GM21526 (cell line): ENCODE data around the gene CSDE1.

ENCODE experiments used
- ATAC-seq: cut with Tn5 transposase; IDR thresholded peaks from one replicate; pipeline ENCODE4 v1.9.1; 2021; ENCODE audit warnings: moderate library complexity; ENCODE audit not compliant: unreplicated experiment, low FRiP score

CSDE1 gene

DNA sequence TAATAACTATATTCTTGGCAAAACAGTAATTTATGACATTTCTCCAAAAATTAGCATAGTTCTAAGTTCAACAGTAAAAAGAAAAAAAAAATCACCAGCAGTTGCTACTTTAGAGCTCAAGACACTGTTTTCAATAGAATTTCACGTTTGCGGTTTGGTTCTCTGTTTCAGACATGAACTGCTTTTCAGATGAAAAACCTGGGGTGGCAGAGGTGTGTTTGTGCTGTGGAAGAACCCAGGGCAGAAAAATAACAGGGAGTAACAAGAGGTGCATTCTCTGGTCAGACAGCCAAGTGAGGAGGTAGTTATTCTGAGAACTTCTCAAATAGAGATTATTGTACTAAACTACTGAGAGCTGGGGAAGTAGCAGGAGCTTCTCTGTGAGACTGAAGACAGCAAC lies 50.2 kb downstream of the CSDE1 start:
- ATAC-seq: no peak

DNA sequence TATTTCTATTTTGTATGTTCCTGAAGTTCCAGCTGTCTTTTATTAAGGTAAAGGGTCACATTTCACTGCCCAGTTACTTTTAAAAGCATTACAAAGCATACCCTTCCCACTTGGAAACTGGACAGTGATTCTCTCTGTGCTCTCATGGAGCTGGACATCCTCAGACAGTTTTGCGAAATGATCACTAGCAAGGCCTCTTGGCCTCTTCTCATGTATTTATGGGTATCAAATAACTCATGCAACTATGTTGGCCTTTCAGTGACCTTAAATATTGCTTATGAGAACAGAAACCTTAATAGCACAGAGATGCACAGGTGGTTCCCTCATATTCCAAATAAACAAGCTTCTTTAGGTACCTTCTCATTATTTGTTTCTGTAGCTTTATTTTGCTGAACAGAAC lies 54.5 kb downstream of the CSDE1 start:
- no peak for ATAC-seq

DNA sequence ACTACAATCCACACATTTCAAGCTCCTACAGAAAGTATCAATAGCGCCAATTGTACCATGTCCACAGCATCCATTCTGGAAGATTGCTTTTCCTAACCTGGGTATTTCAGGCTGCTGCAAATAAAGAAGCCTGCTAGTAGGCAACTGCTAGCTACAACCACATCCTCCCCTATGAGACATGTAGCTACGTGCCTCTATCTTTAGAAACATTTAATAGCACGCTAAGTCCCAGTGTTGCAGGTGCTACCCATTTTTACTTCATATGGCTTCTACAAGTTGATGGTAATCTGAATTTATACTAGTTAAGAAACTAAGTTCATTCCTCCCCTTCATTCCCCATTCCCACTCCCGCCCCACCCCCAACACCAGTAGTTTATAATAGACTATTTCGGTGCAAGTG lies 55.0 kb downstream of the CSDE1 start:
- ATAC-seq: no peak

DNA sequence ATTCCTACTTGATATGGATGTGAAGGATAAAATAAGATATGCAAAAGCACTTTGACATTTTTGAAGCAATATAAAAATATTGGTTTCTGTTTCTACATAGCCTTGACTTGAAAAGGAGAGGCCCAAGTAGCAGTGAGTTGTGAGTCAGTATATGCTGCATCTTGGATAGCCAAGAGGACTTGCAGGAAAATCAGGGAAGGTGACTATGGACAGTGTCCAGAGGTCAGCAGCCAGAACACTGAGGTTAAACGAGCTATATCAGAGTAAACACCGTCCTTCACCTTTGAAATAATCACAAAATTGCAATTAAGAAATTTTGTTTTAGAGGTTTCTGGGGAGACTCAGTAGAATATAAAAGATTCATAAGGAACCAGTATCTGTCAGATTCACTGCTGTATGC lies 55.9 kb downstream of the CSDE1 start:
- ATAC-seq: no peak

DNA sequence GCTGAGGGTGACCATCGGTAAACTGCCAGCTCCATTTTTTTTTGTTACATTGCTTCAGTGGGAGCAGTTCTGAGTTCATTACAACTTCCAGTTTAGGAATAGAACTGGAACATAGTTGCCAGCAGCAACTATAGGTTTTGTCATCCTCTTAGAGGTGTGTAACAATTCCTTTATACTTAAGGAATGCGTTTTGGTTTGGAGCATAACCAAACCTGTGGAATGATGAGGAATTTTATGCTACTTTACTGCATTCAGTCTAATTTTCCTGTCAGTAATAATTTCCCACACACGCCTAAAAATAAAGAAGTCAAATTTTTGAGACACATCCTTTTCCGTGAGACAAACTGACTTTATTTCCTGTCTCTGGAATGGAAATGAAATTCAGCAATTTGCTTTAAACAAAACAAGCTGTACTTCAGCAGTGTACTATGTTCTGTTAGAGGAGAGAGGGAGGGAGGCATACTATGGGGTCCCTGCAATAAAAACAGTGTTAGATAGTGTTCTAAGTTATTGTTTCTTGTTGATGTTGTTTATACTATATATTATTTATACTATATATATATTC lies 57.7 kb downstream of the CSDE1 start:
- no peak for ATAC-seq

DNA sequence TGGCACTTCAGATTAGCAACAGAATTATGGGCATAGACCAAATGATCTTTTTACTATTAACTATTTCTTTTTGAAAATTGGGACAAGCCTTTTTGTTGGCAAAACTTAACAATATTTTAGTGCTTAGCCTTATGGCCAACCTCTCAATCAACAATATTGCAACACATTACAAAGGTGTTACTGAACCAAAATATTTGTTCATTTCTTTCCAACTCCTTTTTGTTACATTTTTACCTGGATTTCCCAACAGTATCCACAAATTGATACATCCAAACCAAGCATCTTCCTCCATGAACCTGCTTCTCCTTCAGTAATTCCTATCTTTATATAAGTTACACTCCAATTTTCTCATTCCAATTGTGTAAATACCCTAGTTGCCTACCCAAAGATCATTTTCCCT lies 61.0 kb downstream of the CSDE1 start:
- ATAC-seq: no peak

DNA sequence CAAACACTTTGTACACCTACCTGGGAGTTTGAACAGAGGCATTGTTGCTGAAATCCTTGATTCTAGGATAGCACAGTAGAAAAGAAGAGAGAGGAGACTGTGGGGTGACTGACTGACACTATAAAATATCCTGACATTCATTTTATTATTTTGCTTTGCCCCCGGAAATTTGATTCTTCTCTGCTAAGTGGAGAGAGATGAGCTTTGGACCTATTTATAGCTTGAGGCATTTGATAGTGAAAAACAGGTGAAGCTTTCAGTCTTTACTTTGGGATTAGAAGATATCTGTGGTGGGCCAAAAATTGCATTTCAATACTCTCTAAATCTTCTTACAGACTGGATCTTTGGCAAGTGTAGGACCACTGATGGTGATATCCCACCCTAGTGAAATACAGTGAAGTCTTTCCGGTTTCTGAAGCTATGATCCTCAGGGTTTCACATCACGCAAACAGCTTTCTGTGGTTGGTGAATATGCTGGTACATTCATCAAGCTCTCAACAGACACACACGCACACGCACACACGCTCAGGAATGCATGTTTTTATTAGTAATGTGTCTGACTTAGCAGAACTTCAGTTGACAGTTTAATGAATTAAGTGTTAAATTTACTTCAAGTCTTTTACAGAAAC lies 62.2 kb downstream of the CSDE1 start, which contains the start of gene AMPD1:
Gene AMPD1, minus strand, starts transcription at position 117 of the 629 bp plus-strand sequence. Its CDS starts 75 bp downstream, at position 42.
- no peak for ATAC-seq

DNA sequence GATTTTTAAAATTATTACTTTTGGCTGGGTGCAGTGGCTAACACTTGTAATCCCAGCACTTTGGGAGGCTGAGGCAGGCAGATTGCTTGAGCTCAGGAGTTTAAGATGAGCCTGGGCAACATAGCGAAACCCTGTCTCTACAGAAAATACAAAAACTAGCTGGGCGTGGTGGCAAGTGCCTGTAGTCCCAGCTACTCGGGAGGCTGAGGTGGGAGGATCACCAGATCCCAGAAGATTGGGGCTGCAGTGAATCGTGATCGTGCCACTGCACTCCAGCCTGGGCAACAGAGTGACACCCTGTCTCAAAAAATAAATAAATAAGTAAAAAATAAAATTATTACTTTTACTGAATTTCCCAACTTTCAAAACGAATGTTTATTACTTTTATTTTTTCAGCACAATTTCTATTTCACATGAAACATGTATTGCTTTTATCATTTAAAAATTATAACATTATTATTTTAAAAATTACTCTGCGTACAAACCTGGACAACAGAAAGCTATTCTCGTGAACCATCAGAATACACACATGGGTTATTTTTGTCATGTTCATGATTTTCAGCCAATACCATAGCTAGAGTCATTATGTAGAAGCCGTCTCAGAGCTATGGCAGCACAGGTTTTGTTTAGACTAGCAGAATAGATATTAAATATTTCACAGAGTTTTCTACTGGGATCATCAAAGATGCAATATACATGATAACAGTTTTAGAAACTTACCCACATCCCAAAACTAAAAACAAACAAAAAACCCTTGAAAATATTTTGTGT lies 63.1 kb downstream of the CSDE1 start:
- no peak for ATAC-seq

DNA sequence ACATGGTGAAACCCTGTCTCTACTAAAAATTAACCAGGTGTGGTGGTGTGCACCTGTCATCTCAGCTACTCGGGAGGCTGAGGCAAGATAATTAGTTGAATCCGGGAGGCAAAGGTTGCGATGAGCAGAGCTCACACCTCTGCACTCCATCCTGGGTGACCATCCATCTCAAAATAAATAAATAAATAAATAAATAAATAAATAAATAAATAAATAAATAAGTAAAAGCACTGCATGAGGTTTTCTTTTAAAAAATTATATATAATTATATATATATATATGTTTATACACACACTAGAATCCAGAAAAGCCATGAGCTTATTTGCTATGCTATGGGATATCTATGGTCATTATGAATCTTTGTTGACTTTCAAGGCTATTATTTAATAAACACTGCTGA lies 64.8 kb downstream of the CSDE1 start:
- no peak for ATAC-seq

DNA sequence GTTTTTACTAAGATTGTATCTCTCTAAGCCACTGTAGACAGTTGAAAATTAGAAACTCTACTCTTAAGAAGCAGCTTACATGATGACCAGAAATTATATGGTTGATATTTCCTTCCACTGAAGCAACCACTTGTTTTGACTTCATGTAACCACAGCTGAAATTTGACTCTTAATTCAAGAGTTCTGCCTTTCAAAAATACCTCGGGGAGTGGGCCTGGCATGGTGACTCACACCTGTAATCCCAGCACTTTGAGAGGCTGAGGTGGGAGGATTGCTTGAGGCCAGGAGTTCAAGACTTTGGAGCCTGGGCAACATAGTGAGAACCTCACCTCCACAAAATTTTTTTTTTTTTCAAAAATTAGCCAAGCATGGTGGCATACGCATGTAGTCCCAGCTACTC lies 66.7 kb downstream of the CSDE1 start:
- ATAC-seq: no peak

DNA sequence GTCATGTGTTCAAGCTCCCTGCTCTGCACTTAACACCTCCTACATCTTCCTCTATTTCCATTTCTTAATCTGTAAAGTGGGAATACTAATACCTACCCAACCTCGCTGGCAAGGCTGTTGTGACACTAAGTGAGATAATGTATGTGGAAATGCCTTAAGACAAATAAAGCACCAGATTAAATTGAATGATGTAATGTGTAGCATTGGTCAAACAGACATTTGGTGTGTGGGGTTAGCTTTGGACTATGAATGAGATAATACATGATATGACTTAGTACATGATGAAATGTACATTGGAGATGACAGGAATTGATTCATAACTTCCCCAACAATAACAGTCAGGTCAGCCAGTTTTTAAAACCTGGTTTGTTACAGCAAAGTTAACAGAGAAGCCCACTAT lies 67.6 kb downstream of the CSDE1 start:
- ATAC-seq: no peak

DNA sequence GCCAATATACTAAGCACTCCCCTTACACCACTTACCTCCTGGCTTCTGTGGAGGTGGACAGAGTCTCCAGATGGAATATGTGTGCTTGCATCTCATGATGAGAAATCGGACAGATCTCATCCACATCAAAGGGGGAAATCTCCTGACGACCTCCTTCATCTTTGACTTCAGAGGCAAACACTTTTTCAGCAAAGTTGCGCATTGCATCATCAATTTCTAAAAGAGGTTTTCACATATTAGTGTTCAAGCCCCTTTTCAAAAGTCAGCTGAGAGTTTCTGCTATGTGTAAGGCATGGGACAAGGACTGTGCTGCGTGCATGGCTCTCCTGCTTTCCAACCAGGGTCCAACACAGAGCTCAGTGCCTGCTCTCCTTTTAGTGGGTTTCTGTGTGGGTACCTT lies 69.3 kb downstream of the CSDE1 start:
- no peak for ATAC-seq

DNA sequence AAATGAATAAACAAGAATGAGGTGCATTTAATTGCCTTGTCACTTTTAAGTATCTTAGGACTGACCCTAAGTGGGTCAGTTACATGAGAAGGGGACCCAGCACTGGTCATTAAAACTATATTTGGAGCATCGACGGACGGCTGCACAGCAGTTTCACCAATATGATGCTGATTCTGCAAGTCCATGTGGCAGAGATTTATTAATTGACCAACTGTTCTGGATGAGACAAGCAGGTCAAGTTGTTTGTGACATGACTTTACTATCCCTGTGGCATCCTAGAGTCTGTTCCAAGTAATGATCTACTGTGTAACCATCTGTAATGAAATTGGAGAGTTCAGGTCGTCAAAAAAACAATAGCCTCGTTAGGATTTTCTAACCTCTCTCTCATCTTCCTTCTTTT lies 71.9 kb downstream of the CSDE1 start:
- no peak for ATAC-seq

DNA sequence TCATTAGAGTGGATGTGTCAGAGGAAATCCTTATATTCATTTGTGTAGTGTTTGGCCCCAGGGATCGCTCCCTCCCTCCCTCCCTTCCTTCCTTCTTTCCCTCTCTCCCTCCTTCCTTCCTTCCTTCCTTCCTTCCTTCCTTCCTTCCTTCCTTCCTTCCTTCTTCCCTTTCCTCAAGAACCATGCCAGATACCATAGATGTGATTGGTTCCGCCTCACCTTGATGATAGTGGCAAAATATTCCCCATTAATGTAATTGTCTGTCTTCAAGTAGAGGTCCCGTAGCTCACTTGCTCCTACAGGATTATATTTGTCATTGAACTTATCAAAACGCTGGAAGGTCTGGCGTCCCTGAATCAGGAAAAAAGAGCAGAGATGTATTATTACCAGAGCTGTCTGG lies 80.1 kb downstream of the CSDE1 start:
- ATAC-seq: no peak

DNA sequence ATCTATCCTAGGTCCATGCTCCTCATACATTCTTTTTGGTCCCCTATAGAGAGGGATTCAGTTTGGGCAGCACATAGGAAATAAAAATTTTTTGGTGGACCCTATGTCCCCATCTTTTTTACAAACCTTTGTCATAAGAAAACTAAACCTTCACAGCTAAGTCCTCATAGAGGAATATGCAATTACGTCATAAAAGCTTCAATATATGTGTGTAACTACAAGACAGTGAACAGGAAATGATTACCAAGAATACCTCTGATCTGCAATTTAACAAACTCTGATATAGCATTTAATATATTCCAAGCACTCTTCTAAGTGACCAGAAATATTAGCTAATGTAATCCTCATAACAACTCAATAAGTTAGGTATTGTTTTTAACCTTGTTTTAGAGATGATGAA lies 81.7 kb downstream of the CSDE1 start:
- no peak for ATAC-seq

DNA sequence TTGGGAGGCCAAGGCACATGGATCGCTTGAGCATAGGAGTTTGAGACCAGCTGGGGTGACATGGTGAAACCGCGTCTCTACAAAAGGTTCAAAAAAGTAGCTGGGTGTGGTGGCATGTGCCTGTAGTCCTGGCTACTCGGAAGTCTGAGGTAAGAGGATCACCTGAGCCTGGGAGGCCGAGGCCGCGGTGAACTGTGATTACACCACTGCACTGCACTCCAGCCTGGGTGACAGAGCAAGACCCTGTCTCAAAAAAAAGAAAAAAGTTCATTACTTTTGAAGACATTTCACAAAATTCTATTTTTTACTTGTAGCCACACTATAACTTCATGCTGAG lies 85.9 kb downstream of the CSDE1 start:
- ATAC-seq: no peak

DNA sequence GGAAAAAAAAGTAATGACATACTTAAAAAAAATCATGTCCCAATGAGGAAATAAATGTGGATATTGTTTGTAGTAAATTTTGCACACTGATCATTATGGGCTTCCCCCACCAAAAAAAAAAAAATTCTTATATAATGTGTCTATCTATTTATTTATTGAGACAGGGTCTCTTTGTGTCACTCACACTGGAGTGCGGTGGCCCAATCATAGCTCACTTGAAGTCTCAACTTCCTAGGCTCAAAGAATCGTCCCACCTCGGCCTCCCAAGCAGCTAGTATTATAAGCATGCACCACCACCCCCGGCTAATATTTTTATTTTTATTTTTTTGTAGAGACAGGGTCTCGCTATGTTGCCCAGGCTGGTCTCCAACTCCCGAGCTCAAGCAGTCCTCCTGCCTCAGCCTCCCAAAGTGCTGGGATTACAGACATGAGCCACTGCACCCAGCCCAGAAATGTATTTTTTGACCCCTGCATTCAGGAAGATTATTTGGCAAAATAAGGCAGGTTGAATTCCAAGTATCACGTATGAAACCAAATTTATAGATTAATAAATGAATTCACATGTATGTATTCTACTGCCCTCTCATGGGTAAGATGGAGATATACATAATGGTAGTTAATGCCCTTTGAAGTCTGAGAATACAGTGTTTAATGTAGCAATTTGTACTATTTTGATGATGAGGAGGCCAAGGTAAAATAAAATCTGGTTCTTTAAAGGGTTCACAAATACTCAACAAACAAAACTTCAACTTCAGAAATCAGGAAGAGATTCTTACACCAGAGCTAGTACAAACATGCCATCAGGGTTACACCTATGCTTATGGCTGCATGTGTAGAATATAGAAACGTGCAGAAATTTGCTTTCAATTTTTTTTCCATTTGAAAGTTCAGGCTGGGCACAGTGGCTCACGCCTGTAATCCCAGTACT lies 86.5 kb downstream of the CSDE1 start:
- ATAC-seq: no peak

DNA sequence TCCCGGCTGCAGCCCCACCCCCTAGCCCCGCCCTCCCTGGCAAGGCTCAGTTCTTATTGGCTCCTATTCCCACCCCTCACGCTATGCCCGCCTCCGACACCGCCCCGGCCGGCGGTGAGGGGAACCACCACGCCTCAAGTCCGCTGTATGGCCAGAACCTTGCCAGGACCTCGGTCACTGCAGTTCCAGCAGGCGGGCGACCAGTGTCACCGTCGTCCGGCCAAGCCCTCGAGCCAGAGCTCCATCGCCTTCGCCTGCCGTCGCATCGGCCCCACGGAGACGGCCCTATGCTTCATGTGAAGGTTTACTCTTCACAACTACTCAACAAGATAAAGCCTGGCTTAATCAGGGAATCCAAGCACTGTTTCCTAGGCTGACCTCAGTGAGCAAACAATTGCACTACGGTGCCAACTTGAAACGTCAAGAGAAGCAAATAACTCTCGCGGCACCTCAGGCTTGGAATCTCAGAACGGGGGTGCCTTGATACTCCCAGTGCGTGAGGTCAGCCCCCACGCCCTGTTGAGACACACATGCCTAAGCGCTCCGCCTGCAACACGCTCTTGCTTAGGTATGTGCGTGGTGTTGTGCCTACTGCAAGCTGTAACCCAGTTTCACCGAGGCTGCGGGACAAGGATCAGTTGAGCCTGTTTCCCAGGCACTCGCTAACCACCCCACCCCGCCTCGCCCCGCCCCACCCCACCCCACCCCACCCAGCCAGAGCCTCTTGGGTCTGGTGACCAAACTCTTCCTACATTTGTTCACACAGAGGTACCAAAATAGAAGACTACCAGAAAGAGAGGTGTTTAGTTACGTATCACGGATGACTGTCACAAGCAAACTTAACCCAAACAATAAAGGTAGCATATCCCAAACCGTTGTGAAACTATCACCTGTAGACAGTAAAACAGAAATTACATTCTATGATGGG lies 87.4 kb downstream of the CSDE1 start:
- ATAC-seq: peak; percentile 97

DNA sequence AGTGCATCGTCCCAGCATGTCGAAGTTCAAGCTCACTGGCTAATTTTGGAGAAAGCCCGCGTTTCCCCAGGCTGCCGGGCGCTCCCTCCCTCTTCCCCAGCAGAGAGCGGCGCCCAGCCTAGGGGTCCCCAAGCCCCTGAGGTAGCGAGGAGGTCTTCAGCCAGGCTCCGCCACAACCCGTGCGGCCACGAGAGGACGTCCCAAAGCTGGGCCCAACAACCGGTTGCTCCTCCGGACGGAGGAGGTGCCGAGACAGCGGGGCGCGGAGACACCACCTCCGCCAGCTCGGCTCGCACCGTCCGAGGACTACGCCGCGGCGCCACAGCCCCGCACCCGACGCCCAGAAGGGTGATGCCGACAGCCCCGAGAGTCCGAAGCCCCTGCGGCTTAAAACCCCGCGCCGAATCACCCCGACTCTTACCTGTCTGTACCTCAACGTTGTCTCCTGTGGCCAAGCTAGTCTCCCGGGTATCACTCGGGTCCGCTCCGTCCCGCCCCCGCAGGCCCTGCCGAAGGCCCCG lies 88.2 kb downstream of the CSDE1 start, which contains the start of gene DENND2C:
Gene DENND2C, minus strand, starts transcription at position 488 of the 521 bp plus-strand sequence. CDS start 44,065 bp downstream, outside the sequence.
- peak; percentile 60 for ATAC-seq
